Fibroblast of pulmonary artery (primary cell): ENCODE results near the gene BABAM1.

Experiments used
- DNase-seq: peaks from one replicate; pipeline ENCODE4 v3.0.0-alpha.2; 2010; ENCODE audit warnings: low read depth
- H3K4me3 ChIP-seq: replicated peaks from 2 replicates; pipeline ENCODE4 v1.5.1; 2011; ENCODE audit warnings: low read depth, mild to moderate bottlenecking, control low read depth, low read length, moderate library complexity
- TF ChIP-seq, protein P1 (sequence below): IDR thresholded peaks from 2 replicates; pipeline ENCODE4 v1.5.1; 2011; ENCODE audit warnings: mild to moderate bottlenecking, control low read depth, low read length, inconsistent platforms; ENCODE audit errors: missing control alignments

Gene BABAM1

DNA sequence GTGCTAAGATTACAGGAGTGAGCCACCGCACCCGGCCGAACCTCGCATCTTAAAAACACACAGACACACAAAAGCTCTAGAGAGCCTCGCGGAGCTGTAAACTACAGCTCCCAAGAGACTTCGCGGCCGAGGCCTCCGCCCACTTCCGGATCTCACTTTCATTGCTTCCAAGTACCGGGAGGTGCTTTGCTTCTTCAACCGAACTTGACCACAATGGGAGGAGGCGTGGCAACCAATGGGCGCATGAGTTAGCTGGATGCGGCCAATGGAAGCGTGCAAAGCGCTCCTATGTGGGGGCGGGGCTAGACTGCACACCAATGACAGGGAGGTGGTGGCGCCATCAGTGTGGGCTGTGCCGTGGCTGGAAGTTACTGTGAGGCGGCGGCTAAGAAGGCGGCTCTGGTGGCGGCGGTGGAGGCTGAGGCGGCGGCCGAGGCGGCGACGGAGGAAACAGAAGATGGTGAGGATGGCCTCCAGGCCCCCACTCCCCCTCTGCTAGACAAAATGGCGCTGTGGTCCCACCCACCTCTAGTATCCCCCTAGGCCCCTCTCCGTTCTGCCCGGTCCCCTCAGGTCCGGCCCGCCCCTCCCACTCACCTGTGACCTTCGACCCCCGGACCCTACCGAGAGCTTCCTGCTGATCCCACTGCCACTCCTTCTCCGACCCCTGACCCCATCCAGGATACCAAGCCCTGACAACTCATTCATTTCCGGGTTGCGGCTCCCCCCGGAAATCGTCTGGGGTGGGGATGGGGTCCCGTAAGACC, 42.1 kb downstream of the BABAM1 start, which contains the start of gene DDA1:
DDA1 (plus strand) TSS at position 366 of the 767 bp plus-strand sequence; CDS start at position 458, 92 bp downstream.
- peak; percentile 100 for DNase-seq
- TF ChIP-seq, protein P1, sequence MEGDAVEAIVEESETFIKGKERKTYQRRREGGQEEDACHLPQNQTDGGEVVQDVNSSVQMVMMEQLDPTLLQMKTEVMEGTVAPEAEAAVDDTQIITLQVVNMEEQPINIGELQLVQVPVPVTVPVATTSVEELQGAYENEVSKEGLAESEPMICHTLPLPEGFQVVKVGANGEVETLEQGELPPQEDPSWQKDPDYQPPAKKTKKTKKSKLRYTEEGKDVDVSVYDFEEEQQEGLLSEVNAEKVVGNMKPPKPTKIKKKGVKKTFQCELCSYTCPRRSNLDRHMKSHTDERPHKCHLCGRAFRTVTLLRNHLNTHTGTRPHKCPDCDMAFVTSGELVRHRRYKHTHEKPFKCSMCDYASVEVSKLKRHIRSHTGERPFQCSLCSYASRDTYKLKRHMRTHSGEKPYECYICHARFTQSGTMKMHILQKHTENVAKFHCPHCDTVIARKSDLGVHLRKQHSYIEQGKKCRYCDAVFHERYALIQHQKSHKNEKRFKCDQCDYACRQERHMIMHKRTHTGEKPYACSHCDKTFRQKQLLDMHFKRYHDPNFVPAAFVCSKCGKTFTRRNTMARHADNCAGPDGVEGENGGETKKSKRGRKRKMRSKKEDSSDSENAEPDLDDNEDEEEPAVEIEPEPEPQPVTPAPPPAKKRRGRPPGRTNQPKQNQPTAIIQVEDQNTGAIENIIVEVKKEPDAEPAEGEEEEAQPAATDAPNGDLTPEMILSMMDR = no peak
- H3K4me3 ChIP-seq = peak within 1 kb of the TSS; percentile 97

- TF ChIP-seq, protein P1 = no peak
- no peak for DNase-seq
- peak overlapping the region; percentile 97 for H3K4me3 ChIP-seq
These were observed 42.8 kb downstream of the BABAM1 start for GRCh38 chr19:17309965-17310461.

- TF ChIP-seq, protein P1 = no peak
- H3K4me3 ChIP-seq = no peak overlapping the region
- DNase-seq = peak; percentile 64
These were observed 44.4 kb downstream of the BABAM1 start for GRCh38 chr19:17311455-17312188.

GRCh38 chr19:17312189-17313113, 45.2 kb downstream of the BABAM1 start:
- DNase-seq = no peak
- no peak overlapping the region for H3K4me3 ChIP-seq
- TF ChIP-seq, protein P1 = no peak

GRCh38 chr19:17314007-17314593, 46.9 kb downstream of the BABAM1 start:
- TF ChIP-seq, protein P1 = no peak
- H3K4me3 ChIP-seq = no peak overlapping the region
- DNase-seq = no peak

DNA sequence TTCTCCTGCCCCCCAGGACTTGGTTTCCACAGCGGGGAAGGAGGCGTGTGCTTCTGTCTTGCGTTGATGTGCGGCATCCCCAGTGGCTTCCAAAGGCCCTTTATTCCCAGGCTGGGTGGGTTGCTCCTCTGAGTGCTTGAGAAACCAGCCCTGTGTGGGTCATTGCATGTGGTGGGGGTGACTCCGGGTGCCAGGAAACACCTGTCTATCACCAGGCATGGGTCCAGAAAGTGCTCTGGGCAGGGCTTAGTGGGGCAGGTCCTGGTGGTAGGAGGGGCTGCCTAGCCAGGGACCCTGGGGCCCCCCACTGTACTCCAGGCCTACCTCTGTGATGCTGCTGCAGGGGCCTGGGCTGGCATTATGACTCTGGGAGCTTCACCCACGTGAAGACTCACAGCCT, 51.7 kb downstream of the BABAM1 start:
- TF ChIP-seq, protein P1 = no peak
- H3K4me3 ChIP-seq = no peak overlapping the region

More for the DNA sequence above, 51.7 kb downstream of the BABAM1 start:
- no peak for DNase-seq
